GM12891 (cell line): ENCODE results near the gene RNF144A.

Source experiments
- POLR2A ChIP-seq: IDR thresholded peaks from 2 replicates; pipeline ENCODE4 v1.6.1; 2011; ENCODE audit warnings: low read depth, low read length, control low read depth
- POLR2AphosphoS5 ChIP-seq: IDR thresholded peaks from 2 replicates; pipeline ENCODE4 v1.6.1; 2011; ENCODE audit warnings: low read depth, low read length, control low read depth
- SPI1 ChIP-seq: IDR thresholded peaks from 2 replicates; pipeline ENCODE4 v1.6.1; 2011; ENCODE audit warnings: low read depth, low read length, control low read depth

- TF ChIP-seq POLR2A (no peak), POLR2AphosphoS5 (no peak), SPI1 (no peak)
Observed at GRCh38 chr2:7048762-7049294, 131.6 kb downstream of the RNF144A start.
